GM21447 (cell line): Measurements from ENCODE around the gene ZFHX2.

Experiments used
- ATAC-seq: cut with Tn5 transposase; IDR thresholded peaks from one replicate; pipeline ENCODE4 v1.9.1; 2021; ENCODE audit not compliant: unreplicated experiment

The ZFHX2 gene

DNA sequence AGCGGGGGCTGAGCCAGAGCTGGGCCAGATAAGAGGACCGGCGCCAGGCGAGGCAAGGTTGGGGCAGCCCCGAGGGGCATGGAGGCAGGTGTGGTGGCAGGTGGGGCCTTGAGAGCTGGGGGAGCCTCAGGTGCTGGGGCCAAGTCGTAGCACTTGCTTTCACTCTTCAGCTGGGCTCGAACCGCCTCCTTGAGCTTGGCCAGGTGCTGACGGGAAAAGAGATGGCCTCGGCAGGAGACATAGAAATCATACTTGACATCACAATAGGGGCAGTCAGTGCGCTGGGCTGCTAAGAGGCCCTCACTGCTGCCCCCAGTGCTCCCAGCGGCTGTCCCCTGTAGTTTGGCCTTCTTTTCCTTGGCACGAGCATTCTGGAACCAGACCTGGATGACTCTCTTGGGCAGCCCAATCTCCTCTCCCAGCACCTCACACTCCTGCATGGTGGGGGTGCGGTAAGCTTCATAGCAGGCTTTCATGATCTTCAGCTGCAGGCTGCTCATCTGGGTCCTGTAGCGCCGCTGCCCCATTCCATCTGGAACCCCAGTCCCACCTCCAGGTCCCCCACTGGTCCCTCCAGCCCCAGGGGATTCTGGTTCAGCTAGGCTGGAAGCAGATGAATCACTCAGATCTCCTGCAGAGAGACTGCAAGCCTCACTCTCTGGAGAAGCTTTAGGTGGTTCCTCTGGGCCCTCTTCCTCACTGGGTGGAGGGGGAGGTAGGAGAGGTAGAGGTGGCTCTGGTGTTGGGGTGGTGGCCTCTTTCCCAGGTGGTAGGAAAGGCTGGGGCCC is 28.1 kb downstream of the ZFHX2 start:
- ATAC-seq: no peak

DNA sequence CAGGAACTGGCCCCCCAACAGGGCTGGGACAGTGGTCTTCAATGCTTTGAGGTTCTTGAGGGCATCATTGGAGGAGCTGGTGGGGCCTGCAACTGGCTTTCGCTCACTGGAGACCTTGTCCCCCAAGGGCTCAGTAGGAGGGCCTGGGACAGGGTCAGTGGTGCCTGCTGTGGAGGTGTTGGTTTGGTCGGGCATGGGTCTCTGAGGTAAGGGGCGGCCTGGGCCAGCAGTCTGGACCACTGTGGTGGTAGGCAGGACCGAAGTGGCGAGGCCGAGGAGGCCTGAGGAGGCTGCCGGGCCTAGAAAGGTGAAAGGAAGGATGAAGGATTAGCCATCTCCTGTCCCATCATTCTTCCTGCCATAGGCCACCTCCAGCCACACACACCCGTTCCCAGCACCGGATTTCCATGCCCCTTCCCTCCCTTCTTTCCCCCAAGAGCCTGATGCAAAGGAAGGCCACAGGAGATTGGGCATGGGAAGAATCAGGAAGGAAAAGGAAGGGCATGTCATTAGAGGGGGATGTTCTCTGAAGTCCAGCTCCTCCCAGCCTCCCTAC is 28.8 kb downstream of the ZFHX2 start:
- no peak for ATAC-seq

DNA sequence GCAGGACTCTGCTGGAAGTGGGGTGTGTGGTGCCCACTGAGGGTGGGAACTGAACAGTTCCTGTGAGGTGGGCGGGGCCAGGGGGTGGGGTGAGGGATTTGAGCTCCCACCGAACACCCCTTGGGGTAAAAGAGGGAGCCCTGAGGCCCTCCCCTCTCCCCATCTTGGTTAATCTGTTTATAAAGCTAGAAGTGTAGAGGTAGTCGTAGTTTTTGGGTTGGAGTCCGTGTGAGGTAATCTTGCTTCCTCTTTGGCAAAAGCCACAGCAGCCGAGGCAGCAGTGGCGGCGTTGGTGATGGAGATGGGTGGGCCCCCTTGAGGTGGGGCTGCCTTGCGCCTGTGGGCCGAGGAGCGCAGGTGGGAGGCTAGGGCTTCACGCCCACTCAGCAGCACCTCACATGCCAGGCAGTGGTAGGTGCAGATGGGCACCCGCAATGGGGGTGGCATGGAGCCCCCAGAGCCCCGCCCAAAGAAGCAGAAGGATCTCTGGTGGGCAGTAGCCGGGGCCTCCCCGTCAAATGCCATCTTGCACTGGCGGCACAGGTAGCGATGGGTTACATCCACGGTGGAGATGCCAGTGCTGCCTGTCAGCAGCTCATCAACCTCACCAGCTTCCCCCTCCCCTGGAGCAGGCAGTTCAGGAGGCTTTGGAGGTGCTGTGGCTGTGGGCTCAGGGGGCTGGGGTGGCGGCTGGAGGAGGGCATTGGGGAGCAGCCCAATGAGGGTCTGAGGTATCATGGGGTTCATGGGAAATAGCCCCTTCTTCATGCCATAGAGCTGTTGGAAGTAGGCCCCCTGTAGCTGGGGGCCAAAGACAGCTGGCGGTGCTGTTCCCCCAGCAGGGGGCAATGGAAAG is 29.6 kb downstream of the ZFHX2 start:
- ATAC-seq: no peak

DNA sequence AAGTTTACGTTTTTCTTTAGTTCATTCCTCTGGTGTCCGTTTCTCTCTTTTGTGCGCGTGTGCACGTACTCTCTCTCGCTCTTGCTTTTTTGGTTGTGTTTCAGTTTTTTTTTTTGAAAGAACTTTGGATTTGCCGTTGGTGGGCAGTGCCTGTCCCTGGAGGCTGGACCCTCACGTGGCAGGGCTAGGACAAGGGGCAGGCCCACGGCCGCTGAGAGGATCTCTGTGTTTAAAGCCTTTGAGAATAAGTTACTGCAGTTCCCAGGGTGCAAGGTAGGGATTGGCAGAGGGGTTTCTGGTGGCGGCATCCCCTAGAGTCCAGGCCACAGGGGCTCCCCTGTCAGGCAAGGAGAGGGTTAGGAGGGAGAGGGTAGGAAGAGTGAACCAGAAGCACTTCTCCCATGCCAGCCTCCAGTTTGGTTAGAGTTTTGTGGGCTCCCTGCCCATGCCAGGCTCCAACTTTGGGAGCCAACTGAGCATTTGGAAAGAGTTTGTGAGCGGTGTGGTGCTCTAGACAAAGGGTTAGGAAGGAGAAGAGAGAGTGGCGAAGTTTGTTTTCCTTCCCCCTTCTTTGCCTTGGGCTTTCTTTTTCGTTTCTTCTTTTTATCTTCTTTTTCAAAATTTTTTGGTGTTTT is 30.5 kb downstream of the ZFHX2 start:
- no peak for ATAC-seq

DNA sequence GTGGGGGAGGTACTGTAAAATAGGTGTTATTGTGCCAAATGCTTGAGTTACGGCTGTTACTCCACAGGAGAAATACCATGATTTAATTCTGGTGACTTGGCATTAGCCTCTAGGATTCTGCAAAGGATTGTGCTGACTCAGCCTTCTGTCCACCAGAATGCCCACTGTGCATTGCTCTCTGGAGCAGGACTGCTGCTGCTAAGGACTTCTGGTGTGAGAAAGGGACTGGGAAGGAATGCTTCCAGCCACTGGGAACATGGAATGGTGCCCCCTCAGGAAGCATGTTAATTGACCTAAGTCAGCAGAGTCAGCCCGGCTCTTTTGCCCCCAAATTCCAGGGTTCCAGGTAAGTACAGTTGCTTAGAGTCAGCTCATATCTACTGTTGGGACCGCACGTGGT is 32.9 kb downstream of the ZFHX2 start:
- ATAC-seq: no peak

DNA sequence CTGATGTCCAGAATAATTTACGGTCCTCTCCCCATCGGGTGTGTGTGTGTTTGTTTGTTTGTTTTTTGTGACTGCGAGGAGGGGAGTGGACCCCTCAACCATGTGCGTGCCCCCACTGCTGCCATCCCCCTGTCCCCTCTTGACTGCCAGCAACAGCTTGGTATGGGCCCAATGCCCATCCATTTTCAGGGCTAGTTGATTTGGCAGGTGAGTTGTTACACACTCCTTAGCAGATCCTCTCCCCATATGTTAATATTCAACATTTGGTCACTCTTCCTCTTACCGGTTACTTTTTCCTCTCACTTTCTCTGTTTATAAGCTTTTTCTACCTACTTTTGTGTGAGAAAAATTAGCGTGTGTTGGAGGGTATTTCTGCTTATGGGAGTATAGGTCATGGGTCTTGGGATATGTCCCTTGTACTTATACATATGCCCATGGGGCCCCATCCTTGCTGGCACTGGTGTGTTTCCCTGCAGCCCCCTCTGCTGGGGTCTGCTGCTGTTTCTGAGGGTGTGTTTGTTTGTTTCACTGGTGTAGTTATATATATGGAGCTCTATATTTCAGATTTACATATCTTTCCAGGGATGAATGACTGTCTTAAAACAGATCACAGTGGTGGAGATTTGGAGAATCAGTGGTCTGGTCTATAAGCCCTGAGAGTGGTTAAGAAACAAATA is 33.8 kb downstream of the ZFHX2 start:
- no peak for ATAC-seq

DNA sequence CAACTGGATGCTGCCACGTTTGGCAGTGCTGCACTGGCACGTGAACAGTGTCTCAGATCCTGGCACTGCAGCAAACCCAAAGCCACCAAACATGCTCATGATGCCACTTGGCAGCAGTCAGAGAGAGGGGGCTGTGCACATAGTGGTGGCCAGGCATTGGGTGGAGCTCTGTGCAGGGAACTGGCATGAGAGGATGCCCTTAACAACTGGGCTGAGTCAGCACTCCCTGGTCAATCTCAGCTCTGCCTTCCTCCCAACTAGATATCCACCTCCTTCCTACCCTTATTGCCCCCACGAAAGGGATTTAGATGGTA is 37.0 kb downstream of the ZFHX2 start:
- ATAC-seq: no peak

DNA sequence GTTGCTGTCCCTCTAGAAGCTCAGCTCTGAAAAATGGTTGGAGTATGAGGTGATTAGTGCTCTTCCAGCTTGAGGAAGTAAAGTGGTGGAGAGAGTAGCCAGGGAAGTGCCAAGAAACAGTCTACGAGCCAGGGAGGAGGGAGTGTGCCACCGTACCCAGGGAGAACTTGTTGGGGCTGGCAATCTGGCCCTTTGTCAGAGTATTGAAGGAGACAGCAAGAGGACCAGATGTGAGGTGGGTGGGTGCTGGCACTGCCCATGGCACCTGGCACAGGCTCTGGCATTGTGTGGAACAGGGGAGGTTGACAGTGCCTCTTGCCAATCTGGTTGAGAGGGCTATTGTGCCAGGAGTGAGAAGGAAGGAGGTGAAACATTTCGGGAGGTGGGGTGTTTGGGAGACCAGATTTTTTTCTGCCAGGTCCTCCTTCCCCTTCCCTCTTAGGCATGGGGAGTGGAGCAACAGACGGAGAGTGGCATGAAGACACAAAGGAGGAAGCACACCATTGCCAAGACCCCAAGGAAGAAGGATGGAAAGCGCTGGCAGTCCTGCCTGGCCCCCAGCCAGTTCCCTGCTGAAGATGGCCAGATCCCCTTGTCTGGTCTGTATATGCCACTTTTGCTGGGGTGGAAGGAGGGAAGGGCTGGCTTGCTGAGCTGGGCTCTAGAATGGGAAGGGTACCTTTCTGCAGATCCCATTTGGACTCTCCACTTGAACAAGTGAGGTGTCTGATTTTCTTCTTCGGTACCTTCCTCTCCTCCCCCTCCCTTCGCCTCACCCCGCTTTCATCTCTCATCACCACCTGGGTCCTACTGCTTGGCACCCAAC is 37.5 kb downstream of the ZFHX2 start:
- no peak for ATAC-seq

DNA sequence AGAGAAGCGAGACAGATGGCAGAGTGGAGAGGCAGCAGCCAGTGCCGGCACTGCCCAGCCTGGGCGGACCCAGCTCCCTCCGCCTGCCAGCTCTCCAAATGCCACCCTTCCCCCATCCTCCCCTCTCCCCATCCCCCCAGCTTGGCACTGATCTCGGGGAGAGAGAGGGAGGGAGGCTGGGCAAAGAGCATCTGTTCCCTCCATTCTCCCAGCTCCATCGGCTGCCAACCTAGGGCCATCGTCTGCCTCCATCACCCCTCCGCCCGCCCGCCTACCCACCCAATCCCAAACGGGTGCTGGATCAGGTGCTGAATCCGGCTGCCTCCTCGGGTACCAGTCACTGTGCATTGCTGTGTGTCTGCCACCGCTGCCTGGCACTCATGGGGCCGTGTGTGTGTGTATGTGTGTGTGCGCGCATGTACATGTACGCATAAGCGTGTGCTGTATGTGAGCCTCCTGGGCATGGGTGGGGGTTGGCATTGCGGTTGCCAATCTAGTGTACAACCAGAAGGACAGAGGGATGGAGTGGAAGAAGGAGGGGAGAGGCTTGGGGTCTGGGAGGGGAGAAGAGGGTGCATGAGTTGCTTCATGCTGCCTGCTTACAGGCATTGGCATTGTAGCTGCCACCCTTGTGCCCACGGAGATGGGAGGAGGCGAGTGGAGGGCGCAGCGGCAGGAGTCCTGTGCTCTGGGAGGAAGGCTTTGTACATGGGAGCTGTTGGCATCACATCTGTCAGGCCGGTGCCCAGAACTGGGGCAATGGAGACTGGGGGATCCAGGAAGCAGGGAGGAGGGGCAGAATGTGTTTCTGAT is 38.4 kb downstream of the ZFHX2 start:
- no peak for ATAC-seq

DNA sequence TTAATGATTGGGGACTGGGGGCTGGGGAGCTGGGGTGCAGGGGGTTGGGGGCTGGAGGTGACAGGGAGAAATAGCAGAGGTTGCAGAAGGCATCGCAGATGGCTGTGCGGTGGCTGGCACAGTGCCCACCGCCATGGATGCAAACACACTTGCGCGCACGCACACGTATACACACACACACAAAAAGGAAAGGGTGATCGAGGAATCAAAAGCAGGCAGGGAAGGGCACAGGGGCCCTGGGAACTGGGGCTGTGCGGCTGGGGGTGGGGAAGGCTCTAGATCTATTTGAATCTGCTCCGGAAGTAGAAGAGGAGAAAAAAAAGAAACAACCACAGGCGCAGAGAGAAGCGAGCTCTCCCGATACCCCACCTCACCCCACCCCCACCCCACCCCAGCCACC is 39.4 kb downstream of the ZFHX2 start:
- ATAC-seq: no peak

DNA sequence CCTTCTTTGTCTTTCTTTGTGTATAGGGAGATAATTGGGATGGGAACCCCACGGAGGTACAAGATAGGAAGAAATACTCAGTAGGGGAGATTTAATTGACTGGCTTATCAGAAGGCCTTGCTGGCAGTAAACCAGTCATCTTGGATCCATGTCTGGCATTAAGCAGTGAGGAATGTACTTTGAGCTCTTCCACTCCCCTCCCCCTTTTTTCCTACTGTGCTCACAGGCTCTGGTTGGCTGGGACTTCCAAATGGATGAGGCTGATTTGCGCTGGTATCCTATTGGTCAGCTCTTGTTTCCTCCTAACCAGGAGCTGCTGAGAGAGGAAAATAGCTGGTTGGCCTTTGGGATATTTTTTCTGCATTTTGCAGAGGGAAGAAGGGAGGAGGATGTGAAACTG is 57.3 kb downstream of the ZFHX2 start:
- no peak for ATAC-seq

DNA sequence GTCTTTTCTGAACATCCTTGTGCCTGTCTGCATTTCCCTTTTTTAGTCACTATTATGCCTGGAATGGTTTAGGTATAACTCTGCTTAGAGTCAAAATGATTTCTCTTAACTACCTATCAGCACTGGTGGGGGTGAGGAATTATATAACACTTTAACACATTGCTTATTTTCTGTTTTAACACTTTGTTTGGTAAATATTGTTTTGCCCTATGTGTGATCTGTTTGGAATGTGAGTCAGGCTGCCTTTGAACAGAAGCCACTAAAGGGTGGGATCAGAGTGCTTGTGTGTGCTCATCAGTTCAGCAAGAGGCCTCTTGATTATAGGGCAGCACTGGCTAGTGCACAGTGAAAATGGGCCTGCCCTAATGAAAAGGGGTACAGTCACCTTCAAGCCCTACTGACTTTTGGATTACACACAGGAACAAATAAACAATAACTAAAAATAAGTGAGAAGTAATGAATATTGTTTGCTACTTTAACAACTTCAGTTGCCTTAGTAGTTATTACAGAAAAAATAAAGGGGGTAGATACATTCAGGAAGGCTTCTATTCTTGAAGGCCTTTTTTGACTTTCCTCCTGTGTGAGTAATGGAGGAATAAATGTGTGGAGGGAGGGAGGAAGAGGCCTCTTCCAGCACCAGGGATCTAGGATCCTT is 58.8 kb downstream of the ZFHX2 start:
- no peak for ATAC-seq

DNA sequence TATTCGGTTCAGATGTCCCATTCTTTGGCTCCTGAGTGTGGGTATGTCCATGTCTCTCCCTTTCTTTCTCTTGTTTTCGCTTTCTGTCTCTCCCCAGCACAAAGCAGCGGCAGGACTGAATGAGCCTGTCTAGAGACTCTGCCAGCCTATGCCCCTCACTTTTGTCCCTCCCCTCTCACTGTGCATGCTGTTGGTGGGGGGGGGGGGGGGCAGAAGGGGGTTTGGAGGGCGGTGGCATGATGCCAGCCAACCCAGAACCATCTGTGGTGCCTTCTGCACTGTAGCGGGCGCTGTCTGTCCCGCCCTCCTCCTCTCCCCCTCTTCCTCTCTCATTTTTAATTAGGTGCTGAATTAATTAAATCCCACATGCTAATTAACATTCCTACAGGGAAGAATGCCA is 64.3 kb downstream of the ZFHX2 start:
- ATAC-seq: no peak

DNA sequence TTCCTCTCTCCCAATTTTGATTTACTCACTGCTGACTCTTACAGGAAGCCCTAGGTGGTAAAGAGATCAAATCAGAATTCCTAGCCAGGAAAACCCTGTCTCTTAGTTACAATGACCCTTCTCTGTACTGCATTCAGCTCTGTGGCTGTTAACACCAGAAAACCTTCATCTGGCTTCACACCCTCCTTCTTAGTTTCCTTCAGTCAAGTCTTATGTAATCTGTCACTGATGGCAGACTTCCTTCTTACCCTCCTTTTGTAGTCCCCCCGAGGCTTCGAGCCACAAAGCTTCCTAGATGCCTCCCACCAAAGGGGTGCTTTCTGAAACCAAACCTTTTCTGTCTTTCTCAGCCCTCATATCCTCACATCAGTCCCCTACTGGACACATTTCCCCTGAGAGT is 65.5 kb downstream of the ZFHX2 start:
- ATAC-seq: no peak

DNA sequence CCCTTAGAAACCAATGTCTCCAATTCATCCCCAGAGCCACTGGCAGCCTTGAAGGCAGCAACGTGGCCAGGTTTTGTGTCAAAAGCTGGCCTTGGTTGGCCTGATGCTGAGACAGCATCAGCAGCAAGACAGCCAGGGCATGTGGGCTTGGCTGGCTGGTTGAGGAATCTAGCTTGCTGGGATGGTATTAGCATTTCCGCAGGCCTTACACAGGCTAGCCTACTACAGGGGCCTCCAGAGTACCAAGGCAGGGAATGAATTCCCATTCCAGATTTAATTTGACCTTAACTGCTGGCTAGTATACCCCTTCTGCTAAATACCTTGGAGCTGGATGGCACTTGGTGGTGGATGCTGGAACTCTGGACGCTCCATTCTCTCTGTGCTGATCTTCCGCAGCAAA is 66.2 kb downstream of the ZFHX2 start:
- ATAC-seq: no peak

DNA sequence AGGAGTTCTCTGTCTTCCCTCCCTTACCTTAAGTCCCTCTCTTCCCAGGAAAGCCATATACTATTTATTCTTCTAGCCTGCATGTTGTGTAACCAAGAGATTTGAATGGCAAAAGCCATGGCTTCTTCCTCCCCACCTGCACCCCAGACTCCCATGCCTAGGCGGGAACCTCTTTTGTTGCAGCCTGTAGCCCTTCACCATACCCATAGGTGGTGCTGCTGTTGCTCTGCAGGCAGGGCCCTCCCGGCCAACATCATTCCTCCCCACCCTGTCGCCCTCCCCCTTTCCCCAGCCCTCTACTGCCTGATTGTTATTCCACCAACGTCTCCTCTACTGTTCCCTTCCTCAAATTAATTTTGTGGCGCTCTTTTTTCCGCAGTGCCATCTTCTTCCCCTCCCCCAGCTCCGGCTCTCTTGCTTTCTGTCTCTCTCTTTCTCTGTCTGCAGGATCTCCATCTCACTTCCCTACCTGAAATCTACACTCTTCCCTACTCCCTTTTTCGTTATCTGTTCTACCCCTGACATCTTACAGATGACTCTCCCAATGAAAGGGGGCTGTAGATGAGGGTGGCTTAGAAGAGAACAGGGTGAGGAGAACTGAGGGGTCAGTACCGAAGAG is 68.2 kb downstream of the ZFHX2 start:
- no peak for ATAC-seq

DNA sequence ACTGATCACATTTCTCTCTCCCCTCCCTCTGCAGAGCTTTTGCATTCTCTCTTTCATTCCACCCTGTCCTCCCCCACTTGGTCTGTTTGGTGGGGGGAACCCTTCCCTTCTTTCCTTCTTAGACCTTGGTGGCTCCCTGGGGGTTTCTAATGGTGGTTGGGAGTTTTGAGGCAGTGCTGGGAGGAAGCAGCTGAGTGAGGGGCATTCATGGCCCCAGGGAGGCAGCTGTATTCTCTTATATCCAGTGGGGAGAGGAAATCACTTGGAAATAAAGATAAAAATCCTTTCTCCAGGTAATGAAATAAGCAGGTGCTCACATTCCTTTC is 68.8 kb downstream of the ZFHX2 start:
- ATAC-seq: no peak

DNA sequence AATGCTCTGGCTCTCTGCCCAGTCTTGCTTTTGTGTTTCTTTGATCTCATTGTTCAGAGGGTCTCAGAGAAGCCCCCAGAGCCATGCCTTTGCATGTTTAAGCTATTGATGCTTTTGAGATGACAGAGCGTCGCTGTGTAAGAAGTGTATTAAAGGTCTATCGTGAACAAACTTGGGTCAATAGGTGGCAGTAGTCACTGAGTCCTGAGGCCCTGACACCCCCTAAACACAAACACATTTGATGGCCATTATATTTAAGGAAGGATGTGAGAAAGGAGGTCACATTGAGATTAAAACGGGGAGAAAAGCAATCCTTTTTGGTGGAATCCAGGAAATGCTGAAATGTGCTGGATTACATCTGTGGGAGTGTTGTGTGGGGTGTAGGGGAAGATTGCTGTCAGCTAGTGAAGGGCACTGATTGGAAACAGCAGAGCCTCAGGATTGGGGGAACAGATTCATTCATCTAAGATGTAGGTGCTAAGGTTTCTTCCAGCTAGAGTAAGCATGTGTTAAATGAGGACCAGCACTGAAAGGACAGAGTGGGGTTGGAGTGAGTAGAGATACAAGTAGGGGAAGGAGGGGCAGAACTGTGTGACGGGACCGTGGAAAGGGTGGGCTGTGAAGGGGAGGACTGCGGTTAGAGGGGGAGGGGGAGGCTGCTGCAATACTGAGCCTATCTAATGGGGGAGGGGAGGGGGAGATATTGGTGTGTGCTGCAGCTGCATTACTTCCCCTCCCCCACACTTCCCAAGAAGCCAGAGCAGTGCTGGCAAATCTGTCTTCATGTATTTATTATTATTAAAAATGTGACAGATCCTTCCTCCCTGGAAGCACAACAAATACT is 69.4 kb downstream of the ZFHX2 start:
- ATAC-seq: no peak
